H1 (cell line): ENCODE measurements around the gene PPM1L. TPM values are rescaled to one million over a fixed set of nuclear protein-coding genes. Genes with fewer than 3 reads are reported as not detected.

ENCODE experiments used
- POLR2A ChIP-seq, 2 experiments: IDR thresholded peaks; 1 replicate in 1 of 2; 2 replicates in 1 of 2; pipeline ENCODE4 v1.6.1; 2011; ENCODE audit warnings: low read depth in 2 of 2, low read length in 2 of 2, mild to moderate bottlenecking in 2 of 2; ENCODE audit errors: control extremely low read depth in 1 of 2
- polyA plus RNA-seq, 7 experiments: library from polyadenylated mRNA; depleted of rRNA in 3 of 7; stranded (reverse) in 5 of 7; unstranded in 2 of 7; fragments of >200 nt in 5 of 7; fragments of 200-250 nt in 2 of 7; gene quantifications; 1 replicate in 5 of 7; 2 replicates in 1 of 7; 4 replicates in 1 of 7; pipeline versions ENCODE4 v1.2.1 to v1.2.3, GENCODE V29; 2011 to 2013; ENCODE audit warnings: missing spikeins in 2 of 7, mixed read lengths in 2 of 7
- total RNA-seq: library from RNA; stranded (reverse); fragmentation: NEBNext Ultra II Directional; extraction: Animal tissue kit (Norgen Biotek cat#: 25700); gene quantifications from 2 replicates; pipeline ENCODE4 v1.2.1, GENCODE V29; 2021

Gene PPM1L
- total and polyA plus RNA-seq, 2 of the 8 experiments (the other 6 are each of a cell fraction or from before 2014, with no cell fraction given): 2.8 to 18.1 TPM

GRCh38 chr3:160828880-160829279 lies 72.8 kb downstream of the PPM1L start (continued):
- TF ChIP-seq POLR2A (IDR thresholded peaks at IDR 0.05; ENCODE audit: control extremely low read depth in 1 of 2, low read depth in 2 of 2, low read length in 2 of 2): no peak
